NOMO-1 (cell line): ENCODE data around the gene RAI1.

Experiments used
- DNase-seq, 2 experiments: peaks; one replicate each; lab custom pipeline; 2025; ENCODE audit not compliant: unreplicated experiment in 2 of 2; lab: John Stamatoyannopoulos, UW

The RAI1 gene

DNA sequence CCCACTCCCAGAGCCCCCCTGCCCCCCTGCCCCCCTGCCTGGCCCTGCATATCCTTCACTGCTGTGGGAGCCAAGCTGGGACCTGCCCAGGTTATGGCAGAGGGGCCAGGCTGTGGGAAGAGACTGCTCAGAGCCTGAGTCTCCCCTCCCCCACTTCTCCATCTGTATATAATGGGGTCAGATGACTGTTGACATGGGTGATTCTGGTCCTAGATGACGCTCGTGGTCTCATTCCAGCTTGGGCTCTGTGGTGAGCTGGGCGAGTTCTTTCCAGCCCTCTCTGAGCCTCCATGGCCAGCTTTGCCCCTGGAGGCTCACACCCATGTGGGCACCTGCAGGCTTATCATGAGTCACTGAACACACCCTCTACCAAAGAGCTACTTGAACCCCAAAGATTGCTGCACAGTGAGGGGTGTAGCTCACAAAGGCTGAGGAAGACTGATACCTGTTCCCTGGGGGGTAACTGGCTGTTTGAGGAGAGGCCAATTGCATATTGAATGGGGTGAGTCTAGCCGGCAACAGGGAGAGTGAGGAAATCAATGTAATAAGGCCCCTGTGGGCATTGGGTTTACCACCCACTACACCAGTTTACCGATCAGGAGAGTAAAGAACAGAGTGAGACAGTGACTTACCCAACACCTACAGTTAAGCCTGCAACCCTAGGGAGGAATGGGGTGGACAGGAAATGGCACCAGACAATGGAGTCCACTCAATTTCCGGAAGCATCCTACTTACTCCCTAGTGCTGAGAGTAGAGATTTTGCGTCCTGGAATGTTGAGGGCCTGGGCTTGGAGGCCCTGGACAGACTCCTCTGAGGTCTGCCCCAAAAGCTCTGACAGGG, 159.7 kb downstream of the RAI1 start:
- peak in 1 of 2 experiments; percentile 10 for DNase-seq

DNA sequence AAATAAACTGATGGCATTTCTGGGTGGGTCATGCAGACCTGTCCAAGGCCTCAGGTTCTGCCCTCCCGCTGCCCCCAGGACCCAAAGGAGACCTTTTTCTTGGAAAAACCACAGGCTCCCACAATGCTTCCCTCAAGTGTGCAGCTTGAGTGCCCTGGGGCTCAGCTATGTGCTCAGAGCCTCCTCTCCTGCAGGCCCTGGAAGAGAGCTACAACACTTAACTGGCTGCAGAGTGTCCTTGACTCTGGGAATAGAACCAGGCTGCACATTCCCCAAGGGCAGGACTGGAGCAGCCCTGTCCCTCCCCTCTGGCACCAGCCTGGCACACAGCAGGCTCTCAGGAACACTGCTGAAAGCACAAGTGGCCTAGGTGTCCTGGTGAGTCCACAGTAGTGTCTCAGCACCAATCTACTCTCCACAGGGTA, 160.4 kb downstream of the RAI1 start:
- DNase-seq: no peak

DNA sequence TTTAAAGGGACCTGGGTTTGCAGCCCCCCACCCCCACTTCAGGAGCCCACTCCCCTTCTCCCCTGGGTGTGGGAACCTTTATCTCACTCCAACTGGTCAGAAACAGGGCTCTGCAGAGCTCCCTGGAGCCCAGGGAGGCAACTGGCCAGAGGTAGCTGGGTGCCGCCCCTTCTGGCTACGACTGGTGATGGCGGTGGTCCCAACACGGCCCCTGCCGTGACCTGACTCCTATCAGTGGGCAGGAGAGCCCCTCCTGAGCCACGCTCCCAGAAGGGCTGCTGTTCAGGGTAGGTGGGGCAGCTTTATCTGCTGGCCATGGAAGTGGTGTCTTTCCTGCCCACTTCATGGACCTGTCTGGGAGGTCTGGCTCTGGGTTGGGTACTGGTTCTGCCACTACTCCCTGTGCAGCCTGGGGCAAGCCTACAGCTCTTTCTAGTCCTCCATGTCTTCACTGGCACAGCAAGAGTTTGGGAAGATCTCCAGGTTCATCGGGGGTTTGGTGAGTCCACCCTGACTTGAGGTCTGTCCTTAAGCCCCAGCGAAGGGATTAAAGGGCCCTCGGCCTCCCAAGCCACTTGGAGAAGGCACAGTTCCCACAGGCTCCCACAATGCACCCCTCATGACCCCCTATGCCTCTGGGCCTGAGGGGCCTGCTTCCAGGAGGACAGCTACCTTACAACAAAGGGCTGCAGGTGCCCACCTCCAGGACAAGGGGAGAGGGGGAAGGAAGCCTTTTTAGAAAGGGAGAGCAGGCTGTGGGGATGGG, 161.0 kb downstream of the RAI1 start:
- no peak for DNase-seq

DNA sequence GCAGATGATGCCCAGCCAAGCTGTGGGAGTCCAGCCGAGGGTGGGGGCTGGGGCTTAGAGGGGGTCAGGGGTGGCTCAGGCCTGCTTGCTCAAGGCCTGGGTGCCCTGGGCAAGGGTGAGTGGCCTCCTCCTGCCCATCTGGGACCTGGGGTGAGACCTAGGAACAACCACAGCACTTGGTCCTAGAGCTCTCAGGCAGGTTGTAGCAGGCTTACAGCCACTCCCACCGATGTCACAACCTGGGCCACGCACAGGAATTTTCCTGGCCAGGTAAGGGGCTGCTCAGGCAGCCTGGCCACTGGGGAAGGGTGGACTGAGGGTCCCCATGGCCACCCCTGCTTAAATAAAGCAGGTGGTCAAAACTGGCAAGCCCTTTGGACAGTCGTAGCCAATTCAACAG, 161.8 kb downstream of the RAI1 start:
- no peak for DNase-seq

DNA sequence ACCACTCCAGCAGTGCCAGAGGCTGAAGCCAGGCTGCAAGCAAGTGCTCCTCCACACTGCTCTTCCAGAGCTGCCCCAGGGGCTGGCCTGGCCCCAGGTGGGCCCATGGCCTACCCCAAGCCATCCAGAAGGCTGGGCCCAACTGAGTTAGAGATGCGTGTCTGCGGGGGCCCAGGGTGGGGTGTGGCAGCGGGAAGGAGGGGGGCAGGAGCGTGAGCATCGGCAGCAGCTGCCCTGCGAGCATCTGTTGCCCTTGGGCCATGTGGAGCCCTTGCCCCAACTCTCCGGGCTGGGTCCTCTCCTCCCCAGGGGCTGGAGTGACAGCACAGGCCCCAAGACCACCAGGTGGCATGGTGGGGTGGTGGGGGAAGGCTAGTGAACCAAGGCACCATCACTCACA, 162.8 kb downstream of the RAI1 start:
- no peak for DNase-seq

DNA sequence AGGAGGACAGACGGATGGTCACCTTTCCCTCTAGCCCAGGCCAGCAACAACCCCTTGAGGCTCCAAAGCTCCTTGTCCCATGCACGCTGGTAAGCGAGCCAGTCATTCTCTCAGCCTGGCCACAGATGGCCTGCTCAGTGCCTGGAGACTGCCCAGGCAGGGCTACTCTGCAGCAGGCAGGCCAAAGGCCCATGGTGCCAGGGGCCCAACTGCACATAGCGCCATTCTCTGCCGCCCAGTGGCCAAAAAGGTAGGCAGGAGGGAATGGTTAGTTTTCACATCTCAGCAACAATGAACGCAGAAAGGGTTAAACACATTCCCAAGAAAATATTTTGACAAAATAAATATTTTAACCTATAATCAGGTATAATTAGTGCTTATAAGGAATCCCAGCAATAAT, 163.2 kb downstream of the RAI1 start:
- no peak for DNase-seq

DNA sequence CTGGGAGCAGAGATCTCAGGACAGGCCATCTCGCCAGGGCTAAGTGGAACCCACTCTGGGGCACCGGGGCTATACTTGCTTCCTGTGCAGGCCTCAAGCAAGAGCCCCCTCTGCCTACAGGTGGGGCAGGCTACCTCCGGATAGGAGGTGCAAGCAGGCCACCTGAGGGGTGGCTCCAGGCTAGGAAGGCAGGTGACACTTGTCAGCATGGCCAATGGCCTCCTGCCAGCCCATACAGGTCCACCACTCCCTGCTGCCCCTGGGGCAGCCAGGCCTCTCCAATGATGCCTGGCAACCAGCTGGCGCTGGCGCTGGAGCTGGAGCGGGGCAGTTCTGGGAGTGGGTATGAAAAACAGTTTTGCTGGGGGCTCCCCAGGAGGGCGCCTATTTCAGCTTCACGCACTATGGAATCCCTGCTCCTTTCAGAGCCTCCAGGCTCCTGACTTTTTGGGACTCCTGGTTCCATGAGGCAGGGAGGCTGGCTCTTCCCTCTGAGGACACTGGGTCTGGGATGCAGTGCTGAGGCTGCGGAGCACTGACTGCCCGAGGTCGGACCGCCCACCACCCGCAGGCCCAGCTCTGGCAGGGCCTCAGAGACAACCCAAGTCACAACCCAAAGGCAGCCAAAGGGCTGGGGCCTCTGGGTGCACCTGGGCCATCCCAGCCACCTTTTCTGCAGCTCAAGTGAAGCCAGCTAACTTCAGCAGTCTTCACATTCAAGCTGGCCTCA, 164.0 kb downstream of the RAI1 start:
- no peak for DNase-seq

DNA sequence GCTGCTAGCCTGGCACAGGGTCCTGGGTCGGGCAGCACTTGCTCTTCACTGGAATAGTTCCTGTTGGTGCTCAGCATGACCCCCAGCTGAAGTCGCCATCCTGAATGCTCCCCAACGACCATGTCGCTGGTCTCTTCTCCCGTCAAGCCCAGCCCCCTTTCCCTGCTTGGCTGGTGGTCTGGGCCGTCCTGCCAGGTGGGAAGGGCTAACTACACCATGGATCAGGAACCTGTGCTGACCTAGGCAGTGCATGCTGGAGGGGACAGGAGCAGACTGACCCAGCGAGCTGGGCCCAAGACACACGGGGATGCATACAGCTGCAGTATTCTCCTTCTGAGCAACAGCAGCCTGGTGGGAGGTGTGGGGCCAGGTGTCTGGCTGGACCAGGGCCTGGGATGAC, 164.7 kb downstream of the RAI1 start:
- no peak for DNase-seq

DNA sequence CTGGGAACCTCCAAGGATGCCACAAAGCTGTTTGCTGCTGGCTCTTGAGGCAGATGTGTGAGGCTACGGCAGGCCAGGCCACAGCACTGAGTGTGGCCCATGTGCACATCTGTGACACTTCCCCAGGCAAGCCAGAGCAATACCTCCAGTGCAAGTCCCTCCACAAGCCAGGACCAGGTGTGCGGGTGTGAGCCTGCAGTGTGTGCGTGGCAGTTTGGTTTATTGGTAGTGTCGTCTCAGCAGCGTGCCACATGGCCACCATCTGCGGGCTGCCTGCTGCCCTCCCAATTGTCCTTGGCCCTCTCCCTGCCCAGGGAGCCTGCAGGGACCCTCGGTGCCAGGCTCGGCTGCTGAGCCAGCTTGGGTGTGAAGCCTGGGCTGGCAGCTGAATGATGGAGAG, 165.4 kb downstream of the RAI1 start:
- DNase-seq: no peak

DNA sequence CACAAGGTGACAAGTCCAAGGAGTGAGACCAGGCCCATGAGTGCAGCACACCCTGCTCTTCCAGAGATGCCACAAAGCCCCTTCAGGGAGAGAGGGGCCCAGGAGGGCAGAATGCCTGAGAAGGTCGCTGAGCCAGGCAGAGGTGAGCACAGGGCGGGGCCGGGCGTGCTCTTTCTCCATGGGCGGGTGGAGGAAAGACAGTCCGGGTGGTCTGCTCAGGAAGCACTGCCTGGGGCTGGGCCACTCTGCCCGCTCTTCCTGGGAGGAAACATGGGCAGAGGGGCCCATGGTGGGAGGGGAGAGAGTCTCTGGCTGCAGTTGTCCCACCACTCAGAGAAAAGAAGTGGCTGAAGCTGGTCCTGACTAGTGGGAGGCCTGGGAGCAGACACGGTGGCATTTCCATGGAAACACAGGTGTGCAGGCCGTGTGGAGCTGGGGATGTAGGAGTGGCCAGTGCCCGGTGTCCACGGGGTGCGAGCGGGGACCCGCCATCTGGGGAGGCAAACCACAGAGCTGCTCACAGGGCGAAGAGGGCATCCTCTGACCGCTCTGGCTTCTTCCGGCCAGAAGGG, 165.9 kb downstream of the RAI1 start:
- DNase-seq: no peak

DNA sequence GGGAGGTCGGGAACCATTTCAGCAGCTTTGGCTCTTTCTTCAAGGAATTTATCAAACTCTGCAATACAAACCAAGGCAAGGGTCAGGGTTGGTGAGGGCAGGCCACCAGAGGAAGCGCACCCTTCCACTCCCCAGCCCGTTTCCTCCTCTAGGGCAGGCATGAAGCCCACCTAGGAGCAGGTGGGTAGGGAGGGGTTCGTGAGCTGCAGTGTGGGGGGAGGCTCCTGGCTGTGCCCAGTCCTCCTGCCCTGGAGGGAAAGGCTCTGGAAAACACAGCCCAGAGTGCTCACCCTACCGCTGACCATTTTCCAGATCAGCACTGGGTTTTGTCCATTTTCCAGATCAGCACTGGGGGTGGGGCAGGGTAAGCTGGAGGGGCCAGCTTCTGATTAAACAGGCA, 166.5 kb downstream of the RAI1 start:
- DNase-seq: no peak

DNA sequence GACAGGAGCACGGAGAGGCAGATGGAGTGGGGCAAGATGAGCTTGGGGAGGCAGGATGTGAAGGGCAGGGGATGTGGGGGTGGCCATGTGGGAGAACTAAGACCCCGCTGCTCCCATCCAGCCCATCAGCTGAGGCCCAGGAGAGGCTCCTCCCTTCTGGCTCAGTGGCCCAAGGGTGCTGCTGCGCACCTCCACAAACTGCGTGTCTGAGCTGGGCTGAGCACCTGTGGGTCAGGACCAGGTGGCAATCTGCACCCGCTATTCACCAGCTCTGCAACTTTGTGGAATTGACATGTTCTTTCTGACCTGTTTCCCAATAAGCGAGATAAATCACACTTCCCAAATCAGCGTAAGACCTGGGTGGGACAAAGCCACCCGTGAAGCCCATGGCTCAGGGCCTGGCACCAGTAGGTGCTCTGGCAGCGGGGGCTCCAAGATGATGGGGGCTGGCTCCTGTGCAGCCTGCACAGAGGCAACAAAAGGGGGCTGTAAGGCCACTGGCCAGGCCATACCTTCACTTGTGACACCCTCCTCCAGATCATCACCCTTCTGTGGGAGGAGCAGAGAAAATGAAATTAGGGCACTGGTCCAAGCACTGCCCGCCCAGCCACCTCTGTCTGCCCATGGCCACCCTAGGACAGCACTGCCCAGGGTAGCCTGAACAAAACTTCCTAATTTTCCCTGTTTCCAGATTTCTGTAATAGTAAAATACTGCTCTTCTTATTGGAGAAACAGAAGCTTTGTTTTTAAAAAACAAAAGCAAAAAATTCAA, 167.2 kb downstream of the RAI1 start:
- DNase-seq: no peak

DNA sequence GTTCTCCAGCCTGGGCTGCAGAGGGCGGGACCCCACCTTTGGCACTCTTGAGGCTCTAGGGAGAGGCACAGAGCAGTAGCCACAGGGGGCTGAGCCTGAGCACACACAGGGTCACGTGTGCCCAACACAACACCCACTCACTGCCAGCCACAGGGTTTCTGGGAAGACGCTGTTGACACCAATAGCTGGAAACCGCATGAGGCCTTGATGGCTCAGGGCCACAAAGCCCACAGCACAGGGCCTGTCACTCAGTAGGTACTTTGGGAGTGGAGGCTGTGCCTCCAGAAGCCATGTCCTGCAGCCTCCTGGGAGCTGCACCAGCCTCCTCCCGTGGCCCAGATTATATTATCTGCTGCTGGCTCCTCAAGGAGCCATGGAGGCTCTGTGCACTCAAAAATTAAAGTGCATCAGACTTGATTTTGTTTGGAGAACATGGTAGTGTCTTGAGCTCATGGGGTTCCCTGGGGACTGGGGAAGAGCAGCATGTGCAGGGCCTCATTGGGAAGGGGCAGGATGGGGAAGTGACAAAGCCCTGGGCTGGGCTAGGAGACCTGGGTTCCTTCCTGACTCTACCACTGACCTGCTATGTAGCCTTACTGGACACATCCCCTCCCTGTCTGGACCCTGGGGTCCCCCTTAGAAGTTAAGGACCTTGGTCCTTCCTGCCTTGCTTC, 168.0 kb downstream of the RAI1 start:
- DNase-seq: peak in 1 of 2 experiments; percentile 9

DNA sequence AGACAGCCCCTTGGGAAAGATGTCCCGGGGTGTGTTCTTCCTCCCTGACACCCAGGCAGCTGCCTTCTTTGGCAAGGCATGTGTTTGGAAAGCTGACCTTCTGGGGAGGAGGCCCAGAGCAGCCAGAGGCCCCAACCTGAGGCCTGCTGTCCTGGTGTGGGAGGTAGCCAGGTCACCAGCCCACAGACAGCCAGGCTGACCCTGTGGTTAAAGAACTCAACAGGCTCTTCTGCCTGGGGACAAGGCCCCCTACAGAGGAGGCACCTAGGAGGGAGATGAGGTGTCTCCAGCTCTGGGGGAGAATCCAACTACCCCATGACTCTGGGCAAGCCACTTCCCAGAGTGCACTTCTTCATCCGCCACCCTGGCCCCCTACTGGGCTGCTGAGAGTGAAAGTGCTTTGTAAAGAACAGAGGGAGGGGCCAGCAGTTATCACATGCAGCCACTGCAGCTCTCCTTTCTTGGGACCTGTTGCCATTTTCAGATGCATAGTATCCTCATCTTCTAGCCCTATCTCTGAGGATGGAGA, 168.7 kb downstream of the RAI1 start:
- DNase-seq: peak; percentile 16 to 48

DNA sequence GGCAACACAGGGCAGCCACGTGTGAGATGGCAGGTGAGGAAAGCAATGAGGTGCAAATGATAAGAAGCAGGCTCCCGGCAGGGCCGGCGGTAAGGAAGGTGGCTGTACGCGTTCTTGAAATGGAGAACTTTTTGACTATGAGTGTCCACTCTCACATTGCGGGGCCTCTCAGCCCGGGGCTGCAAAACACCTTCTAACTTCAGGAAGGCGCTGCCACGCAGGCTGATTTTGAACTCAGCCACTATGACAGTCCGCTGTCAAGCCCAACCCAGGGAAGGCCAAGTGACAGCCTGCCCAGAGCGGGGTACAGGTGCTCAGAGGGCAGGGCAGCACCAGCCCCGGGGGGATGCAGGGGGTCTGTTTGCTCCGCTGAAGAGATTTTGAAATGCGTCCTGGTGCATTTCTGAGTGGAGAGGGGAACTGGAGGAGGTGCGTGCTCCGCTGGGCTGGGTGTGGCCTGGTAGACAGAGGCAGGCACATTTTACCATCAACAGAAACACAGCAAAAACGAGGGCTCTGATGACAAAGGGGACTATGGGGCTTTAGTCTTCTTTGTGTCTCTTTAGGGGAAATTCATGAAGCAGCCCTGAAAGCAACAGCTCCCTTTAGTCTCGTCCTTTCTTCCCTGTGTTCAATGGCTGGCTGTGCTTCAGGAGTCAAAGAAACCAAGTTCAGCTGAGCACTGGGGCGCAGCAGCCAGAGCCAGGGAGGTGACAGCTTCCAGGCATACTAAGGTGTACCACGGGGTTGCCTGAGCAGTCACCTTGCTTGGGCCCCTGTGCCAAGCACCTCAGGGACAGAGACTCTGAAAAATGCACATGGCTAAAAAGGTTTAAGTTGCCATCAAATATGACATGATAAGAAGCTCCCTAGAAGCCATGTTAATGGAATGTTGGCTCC, 170.1 kb downstream of the RAI1 start:
- no peak for DNase-seq

DNA sequence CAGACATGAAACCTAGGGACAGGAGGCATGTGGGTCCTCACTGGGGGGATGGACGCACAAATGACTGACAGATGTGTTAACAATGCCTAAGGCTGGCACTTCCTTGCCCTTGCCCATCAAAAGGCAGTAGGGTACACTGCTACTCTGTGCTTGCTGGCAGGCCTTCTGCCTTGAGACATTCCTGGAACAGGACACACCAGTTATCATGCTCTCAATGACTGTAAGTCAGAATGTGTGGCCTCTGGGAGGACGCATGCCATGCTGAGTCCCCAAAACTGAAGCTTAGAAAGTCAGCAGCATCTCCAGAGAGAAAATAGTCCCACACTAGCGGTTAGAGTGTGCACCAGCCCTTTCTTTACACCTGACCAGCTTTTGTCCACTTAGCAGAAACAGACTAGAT, 171.7 kb downstream of the RAI1 start:
- no peak for DNase-seq

DNA sequence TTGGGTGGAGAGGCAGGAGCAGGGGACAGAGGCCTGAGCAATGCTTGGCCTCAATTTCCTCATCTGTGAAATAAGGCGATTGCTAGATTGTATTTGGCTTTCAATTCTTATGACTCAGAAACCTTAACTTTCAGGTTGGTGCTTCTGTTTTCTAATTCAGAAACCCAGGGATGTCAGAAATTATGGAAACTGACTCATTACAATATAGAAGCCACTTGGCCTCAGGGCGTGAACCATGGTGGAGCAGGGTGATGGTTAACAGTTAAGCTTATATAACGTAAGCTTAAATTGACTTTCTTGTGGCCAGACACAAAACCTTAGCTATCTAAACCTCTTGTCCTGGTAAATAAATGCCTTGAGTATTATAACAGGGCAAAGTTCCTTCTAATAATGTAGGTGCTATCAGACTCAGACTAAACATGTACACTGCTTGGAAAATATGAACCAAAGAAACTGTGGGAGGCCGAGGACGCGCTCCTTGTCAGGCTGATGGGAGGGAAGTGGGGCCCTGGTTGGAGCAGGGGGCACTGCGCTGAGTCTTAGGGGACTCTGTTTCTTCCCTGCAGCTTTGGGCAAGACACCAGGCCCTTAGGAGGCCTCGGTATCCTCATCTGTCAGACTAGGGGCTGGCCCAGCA, 172.7 kb downstream of the RAI1 start:
- DNase-seq: no peak

DNA sequence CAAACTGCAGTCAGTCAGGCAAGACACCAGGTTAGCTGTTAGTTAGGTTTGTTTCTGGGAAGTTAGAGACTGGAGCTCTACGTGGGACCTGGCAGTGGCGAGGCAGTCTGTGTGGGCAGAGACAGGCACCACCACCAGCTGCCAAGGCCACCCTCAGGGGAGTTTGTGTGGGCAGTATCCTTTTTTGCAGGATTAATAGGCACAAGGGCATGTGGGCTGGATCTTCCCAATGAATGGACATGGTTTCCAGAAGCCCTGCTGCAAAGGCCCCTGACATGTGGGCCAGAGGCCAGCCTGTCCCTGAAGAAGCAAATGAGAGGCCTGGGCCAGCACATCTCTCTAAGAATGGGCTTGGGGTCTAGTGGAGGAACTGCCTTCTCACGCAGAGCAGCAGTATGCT, 174.7 kb downstream of the RAI1 start:
- DNase-seq: no peak
